GM12891 (cell line): ENCODE results near the gene RDX.

Source experiments
- PAX5 ChIP-seq: IDR thresholded peaks from 2 replicates; pipeline ENCODE4 v1.6.1; 2011; ENCODE audit warnings: low read length, moderate library complexity, mild to moderate bottlenecking; ENCODE audit not compliant: insufficient read depth, severe bottlenecking
- POLR2A ChIP-seq: IDR thresholded peaks from 2 replicates; pipeline ENCODE4 v1.6.1; 2011; ENCODE audit warnings: low read depth, low read length, control low read depth
- POLR2AphosphoS5 ChIP-seq: IDR thresholded peaks from 2 replicates; pipeline ENCODE4 v1.6.1; 2011; ENCODE audit warnings: low read depth, low read length, control low read depth
- POU2F2 ChIP-seq: IDR thresholded peaks from 2 replicates; pipeline ENCODE4 v1.6.1; 2011; ENCODE audit warnings: low read depth, mild to moderate bottlenecking, control low read depth, low read length, moderate library complexity
- TAF1 ChIP-seq: IDR thresholded peaks from 2 replicates; pipeline ENCODE4 v1.6.1; 2011; ENCODE audit warnings: low read depth, low read length, control low read depth

- no peak for TF ChIP-seq TAF1
- TF ChIP-seq POLR2AphosphoS5, result no peak
- TF ChIP-seq POLR2A, result no peak
- no peak for TF ChIP-seq POU2F2
- TF ChIP-seq PAX5, result no peak
Measured at GRCh38 chr11:110298301-110298765, 1.9 kb upstream of the RDX start.
